LNCAP (cell line): ENCODE results near the gene SPOP.

Source experiments
- TF ChIP-seq, protein P1 (sequence below): fragments of 450-650 bp; IDR thresholded peaks from 2 replicates; pipeline ENCODE4 v1.5.1; 2017; ENCODE audit warnings: mild to moderate bottlenecking

The SPOP gene

GRCh38 chr17:49580055-49580721 lies 97.7 kb downstream of the SPOP start:
- TF ChIP-seq, protein P1, sequence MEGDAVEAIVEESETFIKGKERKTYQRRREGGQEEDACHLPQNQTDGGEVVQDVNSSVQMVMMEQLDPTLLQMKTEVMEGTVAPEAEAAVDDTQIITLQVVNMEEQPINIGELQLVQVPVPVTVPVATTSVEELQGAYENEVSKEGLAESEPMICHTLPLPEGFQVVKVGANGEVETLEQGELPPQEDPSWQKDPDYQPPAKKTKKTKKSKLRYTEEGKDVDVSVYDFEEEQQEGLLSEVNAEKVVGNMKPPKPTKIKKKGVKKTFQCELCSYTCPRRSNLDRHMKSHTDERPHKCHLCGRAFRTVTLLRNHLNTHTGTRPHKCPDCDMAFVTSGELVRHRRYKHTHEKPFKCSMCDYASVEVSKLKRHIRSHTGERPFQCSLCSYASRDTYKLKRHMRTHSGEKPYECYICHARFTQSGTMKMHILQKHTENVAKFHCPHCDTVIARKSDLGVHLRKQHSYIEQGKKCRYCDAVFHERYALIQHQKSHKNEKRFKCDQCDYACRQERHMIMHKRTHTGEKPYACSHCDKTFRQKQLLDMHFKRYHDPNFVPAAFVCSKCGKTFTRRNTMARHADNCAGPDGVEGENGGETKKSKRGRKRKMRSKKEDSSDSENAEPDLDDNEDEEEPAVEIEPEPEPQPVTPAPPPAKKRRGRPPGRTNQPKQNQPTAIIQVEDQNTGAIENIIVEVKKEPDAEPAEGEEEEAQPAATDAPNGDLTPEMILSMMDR, result no peak

DNA sequence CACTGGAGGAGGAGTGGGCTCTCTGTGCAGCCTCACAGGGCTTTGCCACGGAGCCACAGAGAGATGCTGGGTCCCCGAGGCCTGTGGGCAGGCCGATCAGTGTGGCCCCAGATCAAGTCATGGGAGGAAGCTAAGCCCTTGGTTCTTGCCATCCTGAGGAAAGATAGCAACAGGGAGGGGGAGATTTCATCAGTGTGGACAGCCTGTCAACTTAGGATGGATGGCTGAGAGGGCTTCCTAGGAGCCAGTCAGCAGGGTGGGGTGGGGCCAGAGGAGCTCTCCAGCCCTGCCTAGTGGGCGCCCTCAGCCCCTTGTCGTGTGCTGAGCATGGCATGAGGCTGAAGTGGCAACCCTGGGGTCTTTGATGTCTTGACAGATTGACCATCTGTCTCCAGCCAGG lies 98.4 kb downstream of the SPOP start:
- TF ChIP-seq, protein P1, result no peak

GRCh38 chr17:49578952-49579500 lies 98.9 kb downstream of the SPOP start:
- TF ChIP-seq, protein P1, result no peak

GRCh38 chr17:49578414-49578813 lies 99.5 kb downstream of the SPOP start:
- TF ChIP-seq, protein P1, result no peak

- TF ChIP-seq, protein P1, result no peak
Observed at GRCh38 chr17:49577963-49578362, 99.9 kb downstream of the SPOP start.

DNA sequence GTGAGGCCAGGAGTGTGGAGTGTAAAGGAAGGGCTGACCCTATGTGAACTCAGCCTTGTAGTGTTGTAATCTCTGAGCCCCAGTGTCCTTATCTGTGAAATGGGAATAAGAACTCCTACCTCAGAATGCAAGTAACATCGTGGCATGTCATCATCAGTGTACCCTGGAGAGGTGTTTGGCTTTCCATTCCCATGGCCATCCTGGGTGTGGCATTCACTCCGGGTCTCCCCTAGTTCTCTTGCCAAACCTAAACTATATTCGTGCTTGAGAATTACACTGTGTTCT lies 100.3 kb downstream of the SPOP start:
- TF ChIP-seq, protein P1, result no peak

DNA sequence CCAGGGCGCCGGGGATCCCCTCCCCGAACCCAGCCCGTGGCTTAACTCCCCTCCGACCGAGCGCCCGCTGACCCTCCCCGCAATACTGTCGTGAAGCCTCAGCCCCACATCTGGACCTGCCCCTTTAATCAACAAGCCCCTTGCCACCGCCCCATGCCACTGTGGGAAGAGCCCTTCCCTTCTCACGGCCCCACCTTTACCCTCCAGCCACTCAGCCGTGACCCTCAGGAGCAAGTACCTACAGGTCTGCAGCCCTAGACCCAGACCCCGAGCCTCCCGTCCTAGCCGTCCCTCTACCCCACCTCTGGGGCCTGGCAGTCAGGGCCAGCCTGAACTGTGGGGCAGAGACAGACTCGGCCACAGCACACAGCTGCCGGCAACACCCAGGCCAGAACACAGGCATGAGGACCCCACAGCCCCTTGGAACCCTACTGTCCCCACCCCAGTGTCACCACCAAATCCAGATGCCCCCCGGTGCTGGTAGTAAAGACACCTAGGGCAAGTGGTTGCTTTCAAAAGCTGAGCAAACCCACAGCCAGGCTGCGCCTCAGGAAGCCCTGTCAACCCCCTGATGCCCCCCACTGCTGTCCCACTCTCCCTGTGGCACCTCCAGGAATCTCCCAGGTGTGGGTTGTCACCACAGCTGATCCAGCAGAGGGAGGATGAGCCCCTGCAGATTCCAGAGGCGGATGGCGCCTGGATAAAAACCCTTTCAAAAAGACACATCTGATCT lies 100.8 kb downstream of the SPOP start:
- TF ChIP-seq, protein P1, result no peak
